Measurements from ENCODE around the gene HMGN1.

GRCh38 chr21:39314143-39315027 lies 34.5 kb downstream of the HMGN1 start:
- TF ChIP-seq CTCF (IDR thresholded peaks at IDR 0.05): no peak
- TF ChIP-seq POLR2A (IDR thresholded peaks at IDR 0.05): no peak

Measured in adrenal gland (tissue), 5 donors.